ENCODE data around the gene PVRIG. TPM values are rescaled to one million over a fixed set of nuclear protein-coding genes. Genes with fewer than 3 reads are reported as not detected.
"Not testable (repeated sequence)": the region's sequence is repeated elsewhere in the genome, so short reads cannot be mapped to it uniquely, and the experiment has no call there.

PVRIG gene
- total RNA-seq, 1 donor from 2014 or later = 0.50 TPM

- ATAC-seq = no peak
- DNase-seq (ENCODE audit: low spot score) = no peak
Measured at GRCh38 chr7:100192969-100193368, 26.8 kb upstream of the PVRIG start.

- no peak for DNase-seq (ENCODE audit: low spot score)
- ATAC-seq = no peak
Measured at GRCh38 chr7:100195222-100195621, 24.5 kb upstream of the PVRIG start.

GRCh38 chr7:100195901-100196322, 23.8 kb upstream of the PVRIG start:
- DNase-seq (ENCODE audit: low spot score); ATAC-seq: not testable (repeated sequence)

GRCh38 chr7:100198266-100198665, 21.5 kb upstream of the PVRIG start:
- no peak for DNase-seq (ENCODE audit: low spot score)
- ATAC-seq = no peak

DNA sequence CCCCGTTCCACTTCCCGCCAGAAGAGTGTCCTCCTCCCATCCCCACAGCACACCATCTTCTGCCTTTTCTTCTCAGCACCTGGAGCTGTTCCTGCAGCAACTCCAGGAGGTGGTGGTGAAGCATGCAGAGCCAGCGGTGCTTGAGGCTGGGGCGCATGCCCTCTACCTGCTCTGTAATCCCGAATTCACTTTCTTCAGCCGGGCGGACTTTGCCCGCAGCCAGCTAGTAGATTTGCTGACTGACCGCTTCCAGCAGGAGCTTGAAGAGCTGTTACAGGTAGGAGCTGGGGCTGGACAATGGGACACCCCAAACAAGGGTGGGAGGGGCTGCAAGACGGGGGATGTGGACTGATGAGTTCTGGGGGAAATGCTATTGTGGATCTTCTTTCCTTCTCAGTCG, 19.1 kb upstream of the PVRIG start:
- ATAC-seq (peak; percentile 96), DNase-seq (ENCODE audit: low spot score) (peak; percentile 67)

GRCh38 chr7:100204454-100204853, 15.3 kb upstream of the PVRIG start:
- no peak for ATAC-seq
- no peak for DNase-seq (ENCODE audit: low spot score)

GRCh38 chr7:100208911-100209408, 10.8 kb upstream of the PVRIG start:
- DNase-seq (ENCODE audit: low spot score) (no peak), ATAC-seq (peak; percentile 60)

DNA sequence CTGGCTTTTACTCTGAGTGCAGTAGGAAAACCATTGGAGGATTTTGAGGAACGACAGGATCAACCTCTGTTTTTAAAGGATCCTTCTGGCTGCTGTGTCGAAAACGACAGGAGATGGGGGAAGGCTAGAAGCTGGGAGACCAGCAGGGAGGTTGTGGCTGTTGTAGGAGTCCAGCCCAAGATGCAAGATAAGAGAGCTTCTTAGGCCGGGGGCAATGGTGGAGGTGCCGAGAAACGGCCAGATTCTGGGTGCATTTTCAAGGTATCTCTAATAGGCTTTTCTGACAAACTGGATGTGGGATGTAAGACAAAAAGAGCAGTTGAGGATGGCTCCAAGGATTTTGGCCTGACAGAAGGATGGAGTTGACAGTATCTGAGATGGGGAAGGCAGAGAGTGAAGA, 10.3 kb upstream of the PVRIG start:
- DNase-seq (ENCODE audit: low spot score) (no peak), ATAC-seq (no peak)

- ATAC-seq (no peak), DNase-seq (ENCODE audit: low spot score) (no peak)
Measured at GRCh38 chr7:100210805-100211204, 8.9 kb upstream of the PVRIG start.

- DNase-seq (ENCODE audit: low spot score) (no peak), ATAC-seq (no peak)
Measured at GRCh38 chr7:100211342-100211780, 8.4 kb upstream of the PVRIG start.

GRCh38 chr7:100212631-100213286, 7.0 kb upstream of the PVRIG start:
- ATAC-seq (peak; percentile 52), DNase-seq (ENCODE audit: low spot score) (no peak)

- no peak for ATAC-seq
- DNase-seq (ENCODE audit: low spot score) = no peak
Measured at GRCh38 chr7:100213672-100214071, 6.1 kb upstream of the PVRIG start.

- DNase-seq (ENCODE audit: low spot score); ATAC-seq: not testable (repeated sequence)
Measured at GRCh38 chr7:100214356-100214755, 5.4 kb upstream of the PVRIG start.

- ATAC-seq = peak; percentile 80
- peak; percentile 87 for DNase-seq (ENCODE audit: low spot score)
Measured at GRCh38 chr7:100215895-100216294, 3.9 kb upstream of the PVRIG start.

DNA sequence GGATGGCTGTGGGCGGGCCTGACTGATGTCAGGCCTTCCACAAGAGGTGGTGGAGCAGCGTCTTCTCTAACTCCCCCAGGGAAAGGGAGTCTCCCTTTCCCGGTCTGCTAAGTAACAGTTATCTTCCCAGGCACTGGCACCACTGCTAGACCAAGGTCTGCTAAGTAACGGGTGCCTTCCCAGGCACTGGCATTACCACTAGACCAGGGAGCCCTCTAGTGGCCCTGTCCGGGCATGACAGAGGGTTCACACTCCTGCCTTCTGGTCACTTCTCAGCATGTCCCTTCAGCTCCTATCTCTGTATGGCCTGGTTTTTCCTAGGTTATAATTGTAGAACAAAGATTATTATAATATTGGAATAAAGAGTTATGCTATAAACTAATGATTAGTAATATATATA, 1.8 kb upstream of the PVRIG start:
- DNase-seq (ENCODE audit: low spot score) (peak; percentile 87), ATAC-seq (peak; percentile 43)

- DNase-seq (ENCODE audit: low spot score) (no peak), ATAC-seq (no peak)
Measured at GRCh38 chr7:100219271-100219737, 445 bp upstream of the PVRIG start.

- ATAC-seq (no peak), DNase-seq (ENCODE audit: low spot score) (no peak)
Measured at GRCh38 chr7:100220586-100221230, 959 bp downstream of the PVRIG start.

GRCh38 chr7:100221231-100221718, 1.5 kb downstream of the PVRIG start:
- no peak for ATAC-seq
- DNase-seq (ENCODE audit: low spot score) = no peak

DNA sequence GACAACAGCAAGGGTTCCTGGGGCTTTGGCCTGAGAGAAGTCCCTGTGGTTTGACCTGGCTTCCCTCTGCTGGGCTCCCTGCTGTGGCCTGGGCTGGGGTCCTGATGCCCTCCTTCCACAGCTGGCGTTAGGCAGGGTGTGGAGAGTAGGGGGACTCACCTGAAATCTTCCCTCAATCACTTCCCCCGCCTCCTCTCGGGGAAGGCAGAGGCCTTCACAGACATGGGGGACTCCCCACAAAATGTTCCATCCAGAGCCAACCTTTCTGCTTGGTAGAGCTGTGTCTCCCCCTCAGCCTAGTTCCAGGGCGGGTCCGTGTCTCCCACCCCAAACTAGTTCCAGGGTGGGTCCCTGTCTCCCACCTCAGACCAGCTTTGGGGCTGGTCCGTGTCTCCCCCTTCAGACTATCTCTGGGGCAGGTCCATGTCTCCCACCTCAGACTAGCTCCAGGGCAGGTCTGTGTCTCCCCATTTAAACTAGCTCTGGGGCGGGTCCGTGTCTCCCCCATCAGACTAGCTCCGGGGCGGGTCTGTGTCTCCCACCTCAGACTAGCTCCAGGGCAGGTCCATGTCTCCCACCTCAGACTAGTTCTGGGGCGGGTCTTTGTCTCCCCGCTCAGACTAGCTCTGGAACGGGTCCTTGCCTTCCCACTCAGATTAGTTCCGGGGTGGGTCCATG, 2.2 kb downstream of the PVRIG start:
- ATAC-seq (no peak), DNase-seq (ENCODE audit: low spot score) (no peak)

DNA sequence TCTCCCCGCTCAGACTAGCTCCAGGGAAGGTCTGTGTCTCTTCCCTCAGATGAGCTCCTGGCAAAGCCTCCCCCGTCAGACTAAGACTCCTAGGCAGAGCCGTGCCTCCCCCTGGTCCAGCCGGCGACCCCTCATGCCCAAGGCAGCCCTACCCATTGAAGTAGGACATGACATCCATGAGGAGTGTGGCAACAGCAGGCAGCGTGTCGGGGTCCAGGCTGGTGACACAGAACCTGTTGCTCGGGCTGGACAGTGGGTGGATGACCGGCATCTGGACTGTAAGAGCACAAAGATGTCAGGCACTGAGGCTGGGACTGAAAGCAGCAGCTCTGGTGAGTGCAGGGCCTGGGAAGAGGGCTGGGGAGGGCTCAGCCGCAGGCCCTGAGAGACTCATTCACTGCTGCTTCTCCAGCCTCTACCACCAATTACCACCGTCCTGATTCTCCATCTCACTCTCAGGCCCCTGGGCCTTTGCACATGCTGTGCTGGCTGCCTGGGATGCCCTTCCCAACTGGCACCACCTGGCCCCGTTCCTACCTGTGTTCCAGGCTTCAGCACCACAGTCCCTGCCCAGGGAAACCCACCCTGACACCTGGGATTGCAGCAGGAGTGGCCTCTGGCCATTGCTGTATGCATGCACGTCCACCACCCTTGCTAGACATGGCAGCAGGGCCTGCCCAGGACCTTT, 2.8 kb downstream of the PVRIG start:
- DNase-seq (ENCODE audit: low spot score) = no peak

GRCh38 chr7:100223376-100223927, 3.7 kb downstream of the PVRIG start:
- not testable (repeated sequence) for ATAC-seq; DNase-seq (ENCODE audit: low spot score)

More for the DNA sequence above, 2.8 kb downstream of the PVRIG start:
- ATAC-seq = no peak
